AG10803 (cell line): ENCODE measurements around the gene STAP2.

Source experiments
- DNase-seq: peaks from one replicate; pipeline ENCODE4 v3.0.0; 2010; ENCODE audit warnings: low read depth
- H3K4me3 ChIP-seq: 2 replicates; pipeline ENCODE4 v1.5.1; 2011; ENCODE audit warnings: mild to moderate bottlenecking, low read length, control low read depth
- TF ChIP-seq, protein P1 (sequence below): conservative IDR thresholded peaks from 2 replicates; pipeline ENCODE4 v1.5.1; 2011; ENCODE audit warnings: mild to moderate bottlenecking, low read length, control low read depth, inconsistent platforms

STAP2 gene

DNA sequence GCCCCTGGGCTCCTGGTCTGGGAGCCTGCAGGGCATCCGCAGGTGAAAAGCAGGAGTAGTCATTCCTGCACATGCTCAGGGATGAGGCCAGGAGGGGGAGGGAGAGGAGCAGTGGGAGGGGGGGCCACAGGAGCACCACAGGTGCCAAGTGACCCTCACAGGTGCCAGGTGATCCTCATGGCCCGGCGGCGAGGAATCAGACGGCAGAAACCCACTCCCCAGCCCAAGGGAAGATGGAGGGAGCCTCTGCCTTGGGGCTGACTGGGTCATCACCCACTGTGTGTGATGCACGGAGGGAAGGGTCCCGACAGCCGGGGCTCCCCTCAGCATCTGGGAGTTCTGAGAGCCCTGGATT is 34.4 kb upstream of the STAP2 start:
- TF ChIP-seq, protein P1, sequence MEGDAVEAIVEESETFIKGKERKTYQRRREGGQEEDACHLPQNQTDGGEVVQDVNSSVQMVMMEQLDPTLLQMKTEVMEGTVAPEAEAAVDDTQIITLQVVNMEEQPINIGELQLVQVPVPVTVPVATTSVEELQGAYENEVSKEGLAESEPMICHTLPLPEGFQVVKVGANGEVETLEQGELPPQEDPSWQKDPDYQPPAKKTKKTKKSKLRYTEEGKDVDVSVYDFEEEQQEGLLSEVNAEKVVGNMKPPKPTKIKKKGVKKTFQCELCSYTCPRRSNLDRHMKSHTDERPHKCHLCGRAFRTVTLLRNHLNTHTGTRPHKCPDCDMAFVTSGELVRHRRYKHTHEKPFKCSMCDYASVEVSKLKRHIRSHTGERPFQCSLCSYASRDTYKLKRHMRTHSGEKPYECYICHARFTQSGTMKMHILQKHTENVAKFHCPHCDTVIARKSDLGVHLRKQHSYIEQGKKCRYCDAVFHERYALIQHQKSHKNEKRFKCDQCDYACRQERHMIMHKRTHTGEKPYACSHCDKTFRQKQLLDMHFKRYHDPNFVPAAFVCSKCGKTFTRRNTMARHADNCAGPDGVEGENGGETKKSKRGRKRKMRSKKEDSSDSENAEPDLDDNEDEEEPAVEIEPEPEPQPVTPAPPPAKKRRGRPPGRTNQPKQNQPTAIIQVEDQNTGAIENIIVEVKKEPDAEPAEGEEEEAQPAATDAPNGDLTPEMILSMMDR, result no peak
- no peak for DNase-seq
- H3K4me3 ChIP-seq, result no peak overlapping the region

DNA sequence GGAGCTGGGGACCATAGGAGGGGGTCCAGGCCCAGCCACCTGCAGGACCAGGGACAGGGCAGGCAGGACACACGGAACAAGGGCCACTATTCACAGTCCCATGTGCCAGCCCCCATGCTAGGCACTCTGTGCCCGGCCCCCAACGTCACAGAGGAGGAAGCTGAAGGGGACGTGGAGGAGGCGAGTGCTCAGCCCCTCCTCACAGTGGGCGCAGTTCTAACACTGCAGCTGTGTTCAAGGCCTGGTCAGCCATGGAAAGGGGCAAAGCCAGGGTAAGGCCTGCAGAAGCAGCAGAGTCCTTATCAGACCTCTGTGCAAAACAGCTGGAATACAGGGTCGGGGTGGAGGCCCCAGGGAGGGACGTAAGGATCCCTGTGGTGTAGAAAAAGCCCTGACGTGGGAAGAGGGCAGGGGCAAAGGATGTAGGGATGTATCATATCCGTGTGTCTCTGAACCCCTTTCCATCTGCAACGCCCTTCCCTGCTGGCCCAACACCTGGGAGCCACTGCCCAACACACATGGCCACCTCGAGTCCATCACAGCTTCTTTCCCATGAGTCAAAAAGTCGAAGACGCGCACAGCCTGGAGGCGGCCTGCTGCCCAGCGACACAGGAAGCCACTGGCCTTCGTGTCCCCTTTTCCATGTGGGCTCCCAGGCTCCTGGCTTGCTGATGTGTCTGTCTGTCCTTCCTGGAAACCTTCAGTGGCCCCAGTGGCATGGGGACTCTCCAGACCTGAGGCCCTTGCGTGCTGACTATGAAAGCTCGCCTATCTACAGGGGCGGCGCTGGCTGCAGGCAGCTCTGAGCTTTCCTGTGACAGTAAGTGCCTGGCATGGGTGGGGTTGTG is 33.8 kb upstream of the STAP2 start:
- DNase-seq, result no peak
- TF ChIP-seq, protein P1, result no peak
- no peak overlapping the region for H3K4me3 ChIP-seq

DNA sequence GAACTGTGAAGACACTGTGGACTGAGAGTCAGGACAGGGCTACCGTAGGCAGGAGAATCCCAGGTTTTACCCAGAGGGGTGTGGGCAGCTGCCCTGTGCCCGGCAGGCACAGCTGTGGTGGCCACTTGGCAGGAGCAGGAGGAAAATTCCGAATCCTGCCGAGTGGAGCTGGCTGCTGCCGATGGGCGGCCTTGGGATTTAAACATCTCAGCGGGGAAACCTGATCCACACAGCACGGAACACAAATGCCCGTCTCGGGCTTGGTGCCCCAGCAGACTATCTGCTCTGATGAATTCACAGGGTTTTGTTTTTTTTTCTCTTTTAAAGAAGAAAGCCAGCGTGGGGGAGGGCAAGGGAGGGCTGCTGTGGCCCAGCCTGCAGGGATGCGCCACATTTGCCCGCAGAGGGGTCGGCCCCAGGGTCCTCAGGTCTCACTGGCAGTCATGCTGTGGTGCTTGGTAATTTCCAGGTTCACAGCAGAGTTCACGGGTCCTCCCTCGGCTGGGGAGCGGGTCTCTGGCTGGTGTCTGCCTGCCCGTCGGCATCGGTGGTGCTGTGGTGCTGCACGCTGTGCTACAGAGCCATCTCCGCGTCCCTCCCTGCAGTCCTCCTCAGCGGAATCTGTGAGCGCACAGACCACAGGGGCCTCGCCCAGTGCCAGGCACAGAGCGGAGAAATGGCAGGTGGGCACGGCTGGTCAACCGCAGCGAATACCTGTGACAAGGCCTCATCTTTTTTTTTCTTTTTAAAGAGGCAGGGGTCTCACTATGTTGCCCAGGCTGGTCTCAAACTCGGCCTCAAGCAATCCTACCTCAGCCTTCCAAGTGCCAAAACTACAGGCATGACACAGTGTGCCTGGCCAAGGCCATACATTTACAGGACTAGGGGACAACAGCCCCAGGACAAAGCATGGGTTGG is 32.9 kb upstream of the STAP2 start:
- no peak for DNase-seq
- TF ChIP-seq, protein P1, result no peak
- H3K4me3 ChIP-seq, result no peak overlapping the region

DNA sequence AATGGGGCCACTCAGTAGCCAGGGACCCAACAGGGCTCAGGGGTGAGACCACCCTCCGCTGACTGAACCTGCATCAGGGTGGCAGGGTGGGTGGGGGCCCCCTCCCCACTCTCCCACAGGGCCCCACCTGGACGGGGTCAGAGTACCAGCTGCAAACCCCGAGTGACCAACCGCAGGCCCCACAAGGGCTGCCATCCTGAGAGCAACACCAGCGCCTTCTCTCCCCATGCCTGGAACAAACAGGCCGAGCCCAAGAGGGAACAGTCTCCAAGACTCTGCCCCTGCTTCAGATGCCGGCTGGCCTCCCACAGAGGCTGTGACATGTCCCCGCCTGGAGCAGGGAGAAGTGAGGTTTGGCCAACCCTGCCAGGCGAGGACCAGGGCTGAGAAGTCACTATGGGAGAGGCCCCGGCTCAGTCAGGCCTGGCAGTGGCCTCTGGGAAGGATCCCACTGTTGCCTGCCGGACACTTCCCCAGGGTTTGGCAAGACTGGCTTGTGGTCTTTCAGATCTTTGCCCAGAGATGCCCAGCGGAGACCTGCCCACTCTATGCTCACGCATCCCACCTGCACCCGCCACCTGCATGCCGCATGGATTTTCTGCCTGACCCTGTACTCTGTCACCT is 31.9 kb upstream of the STAP2 start:
- H3K4me3 ChIP-seq, result no peak overlapping the region
- DNase-seq, result no peak
- TF ChIP-seq, protein P1, result no peak

DNA sequence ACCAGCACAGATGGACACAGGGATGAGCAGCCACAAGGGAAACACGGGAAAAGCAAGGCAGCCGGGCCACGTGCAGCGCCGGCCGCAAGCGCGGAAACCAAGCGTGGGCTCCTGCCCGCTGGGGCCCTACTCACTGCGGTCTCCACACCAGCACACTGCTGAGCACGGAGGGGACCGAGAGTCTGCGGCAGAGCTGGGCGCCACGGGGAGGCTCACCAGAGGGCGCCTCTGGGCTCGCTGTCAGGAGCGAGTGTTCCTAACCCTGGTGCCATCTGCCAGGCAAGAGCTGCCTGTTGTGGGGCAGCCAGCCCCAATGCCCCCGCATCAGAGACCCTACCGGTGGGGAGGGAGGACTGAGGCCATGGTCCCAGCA is 31.2 kb upstream of the STAP2 start:
- peak; percentile 65 for DNase-seq
- no peak overlapping the region for H3K4me3 ChIP-seq
- TF ChIP-seq, protein P1, result peak; percentile 55

DNA sequence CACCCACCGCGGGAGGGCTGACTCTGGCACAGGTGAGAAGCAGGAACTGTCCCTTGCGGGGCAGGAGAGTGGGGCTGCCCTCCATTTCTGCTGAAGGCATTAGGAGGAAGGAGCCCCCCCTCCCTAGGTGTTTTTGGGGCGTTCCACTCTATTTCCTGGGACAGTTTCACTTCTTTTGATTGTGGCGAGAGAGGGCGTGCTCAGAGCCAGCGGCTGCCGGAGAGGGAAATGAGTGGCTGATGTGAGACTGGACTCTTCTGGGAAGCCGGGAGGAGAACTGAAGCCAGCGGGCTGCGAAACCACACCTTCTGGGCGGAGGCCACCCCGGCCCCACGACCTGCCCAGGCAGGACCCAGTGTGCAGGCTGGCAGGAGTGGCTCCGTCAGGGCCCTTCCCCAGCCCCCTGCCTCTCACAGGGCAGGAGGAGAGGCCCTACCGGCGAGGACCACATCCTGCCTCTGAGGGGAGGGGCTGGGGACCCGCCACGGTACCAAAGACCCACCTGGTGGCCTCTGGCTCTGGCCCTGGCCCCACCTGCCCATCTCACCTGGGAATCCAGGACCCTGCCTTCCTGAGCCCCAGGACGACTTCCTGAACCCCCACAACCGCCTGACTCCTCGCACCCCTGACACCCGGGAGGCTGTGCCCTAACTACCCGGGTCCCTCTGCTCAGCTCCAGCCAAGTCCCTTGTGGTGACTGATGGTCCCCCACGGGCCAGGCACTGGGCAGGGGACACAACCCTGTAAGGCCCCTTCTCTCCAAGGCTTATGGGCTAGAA is 30.7 kb upstream of the STAP2 start:
- peak; percentile 31 for DNase-seq
- TF ChIP-seq, protein P1, result no peak
- H3K4me3 ChIP-seq, result no peak overlapping the region
